A673 (cell line): ENCODE measurements around the gene TES. TPM values are rescaled to one million over a fixed set of nuclear protein-coding genes. Genes with fewer than 3 reads are reported as not detected.

Experiments
- BruUV-seq: library from RNA; stranded (reverse); fragments of 400-500 nt; replicated peaks from 2 replicates; lab custom pipeline; 2021; lab: Mats Ljungman, UMichigan
- CTCF ChIA-PET: fragments of 300-600 bp; sonication (Branson Sonifier 250); formaldehyde crosslinking; loops from one replicate; lab custom pipeline; 2022; ENCODE audit warnings: antibody characterized with exemption; lab: Charles Lee
- POLR2A ChIA-PET: fragments of 300-600 bp; sonication (Branson Sonifier 250); formaldehyde crosslinking; loops from one replicate; lab custom pipeline; 2022; ENCODE audit warnings: antibody characterized with exemption; ENCODE audit not compliant: low non-redundant PET; lab: Charles Lee
- DNase-seq: peaks from one replicate; pipeline ENCODE4 v3.0.0-alpha.2; 2015; ENCODE audit warnings: low spot score
- H3K27ac ChIP-seq: fragments of 200-600 bp; sonication (generic); 2 replicates; pipeline ENCODE4 v1.5.1; 2016; ENCODE audit warnings: mixed run types, low read depth, mild to moderate bottlenecking, mixed read lengths, antibody characterized with exemption, low read length; ENCODE audit not compliant: poor library complexity, severe bottlenecking
- H3K27me3 ChIP-seq: fragments of 200-600 bp; sonication (generic); replicated peaks from 2 replicates; pipeline ENCODE4 v1.6.1; 2017; ENCODE audit warnings: mixed run types, low read depth, mild to moderate bottlenecking, mixed read lengths, antibody characterized with exemption, low read length; ENCODE audit not compliant: insufficient read depth, poor library complexity
- H3K36me3 ChIP-seq: fragments of 200-600 bp; sonication (generic); 2 replicates; pipeline ENCODE4 v1.6.1; 2016; ENCODE audit warnings: mixed run types, mild to moderate bottlenecking, mixed read lengths, antibody characterized with exemption, low read length; ENCODE audit not compliant: insufficient read depth, poor library complexity, severe bottlenecking
- H3K4me1 ChIP-seq: fragments of 200-600 bp; sonication (generic); 2 replicates; pipeline ENCODE4 v1.6.1; 2017; ENCODE audit warnings: mixed run types, mild to moderate bottlenecking, mixed read lengths, antibody characterized with exemption, low read length; ENCODE audit not compliant: insufficient read depth, poor library complexity, severe bottlenecking
- H3K4me3 ChIP-seq: fragments of 200-600 bp; sonication (generic); 2 replicates; pipeline ENCODE4 v1.5.1; 2016; ENCODE audit warnings: low read depth, mixed run types, mild to moderate bottlenecking, mixed read lengths, low read length; ENCODE audit not compliant: poor library complexity, severe bottlenecking
- H3K9me3 ChIP-seq: fragments of 200-600 bp; sonication (generic); 2 replicates; pipeline ENCODE4 v1.6.1; 2016; ENCODE audit warnings: mixed run types, low read depth, mild to moderate bottlenecking, mixed read lengths, antibody characterized with exemption, low read length; ENCODE audit not compliant: poor library complexity, severe bottlenecking
- CTCF ChIP-seq: fragments of 300-800, 200-600 bp; sonication (generic); conservative IDR thresholded peaks from 2 replicates; pipeline ENCODE4 v1.5.1; 2017; ENCODE audit warnings: low read depth, mild to moderate bottlenecking, antibody characterized with exemption, low read length, moderate library complexity, mixed read lengths
- EZH2 ChIP-seq: fragments of 200-600 bp; sonication (generic); IDR thresholded peaks from 2 replicates; pipeline ENCODE4 v1.6.1; 2017; ENCODE audit warnings: borderline replicate concordance, low read depth, mild to moderate bottlenecking, mixed read lengths, antibody characterized with exemption, low read length; ENCODE audit not compliant: poor library complexity, severe bottlenecking
- intact Hi-C: fragments of 100-400 bp; cut with micrococcal nuclease; formaldehyde crosslinking; loops from one replicate; pipeline ENCODE4 v1.10.0; 2022; ENCODE audit not compliant: unreplicated experiment
- total RNA-seq: library from RNA; stranded (reverse); gene quantifications from 2 replicates; pipeline ENCODE4 v1.2.3, GENCODE V29; 2021

TES gene
- total RNA-seq, 1 experiment from 2014 or later: 121 TPM

- no peak for TF ChIP-seq CTCF
- no peak for TF ChIP-seq EZH2
- H3K36me3 ChIP-seq: no peaks in the 10 kb centered on the region
- no peaks in the 10 kb centered on the region for H3K27me3 ChIP-seq
- CTCF ChIA-PET: no interaction called here
- H3K4me3 ChIP-seq: no peak overlapping the region
- no peak for DNase-seq
- no peaks in the 10 kb centered on the region for H3K9me3 ChIP-seq
- no TSS peak for BruUV-seq
- intact Hi-C loops: no loop called here
- POLR2A ChIA-PET: interaction anchor here (0.6 kb wide), 1 partner anchor 829 kb away, joined by 3 read pairs; no protein-coding TSS in a partner anchor
- peaks cover 26% of the 10 kb centered on the region for H3K4me1 ChIP-seq
- H3K27ac ChIP-seq: no peak overlapping the region
Measured at GRCh38 chr7:116307253-116307652, 96.9 kb downstream of the TES start.

Other genes with a start within 250 kb of the TES start
- 4.5 and 5.0 TPM in 2 replicates for gene TFEC, start 179.8 kb upstream of the TES start, total RNA-seq